Panc1 (cell line): ENCODE results near the gene EYA2. TPM values are rescaled to one million over a fixed set of nuclear protein-coding genes. Genes with fewer than 3 reads are reported as not detected.

Experiments used
- ATAC-seq: fragments of 200-7000 bp; cut with Tn5 transposase; 2 replicates; pipeline ENCODE4 v1.9.1; 2020; ENCODE audit warnings: mild to moderate bottlenecking, moderate library complexity
- BruUV-seq: library from RNA; stranded (reverse); fragments of 400-500 nt; replicated peaks from 2 replicates; lab custom pipeline; 2021; lab: Mats Ljungman, UMichigan
- CTCF ChIA-PET: fragments of 300-600 bp; sonication (Branson Sonifier 250); formaldehyde crosslinking; loops from one replicate; lab custom pipeline; 2022; ENCODE audit warnings: antibody characterized with exemption; lab: Charles Lee
- POLR2A ChIA-PET: fragments of 300-600 bp; sonication (Branson Sonifier 250); formaldehyde crosslinking; loops from one replicate; lab custom pipeline; 2022; ENCODE audit warnings: antibody characterized with exemption; lab: Charles Lee
- DNase-seq: peaks from one replicate; pipeline ENCODE4 v3.0.0-alpha.2; 2010; ENCODE audit warnings: low read depth, low spot score
- H3K27ac ChIP-seq: 2 replicates; pipeline ENCODE4 v1.5.1; 2011; ENCODE audit warnings: mild to moderate bottlenecking, low read length, inconsistent platforms
- H3K27me3 ChIP-seq: fragments of 200-500 bp; sonication (Bioruptor generic); 2 replicates; pipeline ENCODE4 v1.6.0; 2014; ENCODE audit warnings: low read length, inconsistent platforms; ENCODE audit not compliant: control insufficient read depth, insufficient read depth
- H3K36me3 ChIP-seq: fragments of 200-500 bp; sonication (Bioruptor generic); 2 replicates; pipeline ENCODE4 v1.5.1; 2014; ENCODE audit warnings: inconsistent platforms, mild to moderate bottlenecking, low read length, moderate library complexity; ENCODE audit not compliant: control insufficient read depth, insufficient read depth
- H3K4me1 ChIP-seq: 2 replicates; pipeline ENCODE4 v1.5.1; 2011; ENCODE audit warnings: inconsistent platforms, mild to moderate bottlenecking, low read length, moderate library complexity; ENCODE audit not compliant: control insufficient read depth, insufficient read depth
- H3K4me3 ChIP-seq, 2 experiments: 2 replicates each; pipeline ENCODE4 v1.5.1; 2011 to 2012; ENCODE audit warnings: low read depth in 2 of 2, low read length in 2 of 2, mild to moderate bottlenecking in 2 of 2, inconsistent platforms in 1 of 2, moderate library complexity in 1 of 2
- H3K9me3 ChIP-seq: fragments of 200-500 bp; sonication (Bioruptor generic); 2 replicates; pipeline ENCODE4 v1.5.1; 2014; ENCODE audit warnings: low read depth, mild to moderate bottlenecking, inconsistent platforms, low read length, moderate library complexity; ENCODE audit not compliant: control insufficient read depth, insufficient read depth
- CTCF ChIP-seq: fragments of 450-650 bp; IDR thresholded peaks from 2 replicates; pipeline ENCODE4 v1.5.1; 2017; ENCODE audit warnings: mild to moderate bottlenecking
- POLR2AphosphoS5 ChIP-seq: IDR thresholded peaks from 2 replicates; pipeline ENCODE4 v1.6.1; 2012; ENCODE audit warnings: mild to moderate bottlenecking, low read depth, low read length, moderate library complexity
- SIN3A ChIP-seq: IDR thresholded peaks from 2 replicates; pipeline ENCODE4 v1.6.1; 2012; ENCODE audit warnings: low read depth, mild to moderate bottlenecking, low read length, moderate library complexity, borderline replicate concordance; ENCODE audit not compliant: insufficient read depth
- TCF7L2 ChIP-seq: IDR thresholded peaks from 2 replicates; pipeline ENCODE4 v1.6.1; 2011; ENCODE audit warnings: mild to moderate bottlenecking, low read depth, low read length, inconsistent platforms
- in situ Hi-C: cut with HindIII; loops from 2 replicates; pipeline ENCODE4 v1.10.0; 2016; ENCODE audit warnings: low sequenced_read_pairs, low pct_unique_long_range_greater_than_20kb
- intact Hi-C: fragments of 100-400 bp; cut with micrococcal nuclease; formaldehyde crosslinking; loops from one replicate; pipeline ENCODE4 v1.10.0; 2022; ENCODE audit not compliant: unreplicated experiment
- total RNA-seq: library from RNA; stranded (reverse); gene quantifications from one replicate; pipeline ENCODE4 v1.2.1, GENCODE V29; 2021; ENCODE audit not compliant: unreplicated experiment
- TF ChIP-seq, protein P1 (sequence below), 2 experiments: IDR thresholded peaks; 2 replicates each; pipeline ENCODE4 v1.6.1; 2011 to 2012; ENCODE audit warnings: low read depth in 2 of 2, control low read depth in 1 of 2, low read length in 1 of 2, mild to moderate bottlenecking in 1 of 2, moderate library complexity in 1 of 2; ENCODE audit not compliant: insufficient read depth in 1 of 2

EYA2 gene
- total RNA-seq, 1 experiment from 2014 or later: 1.9 TPM

DNA sequence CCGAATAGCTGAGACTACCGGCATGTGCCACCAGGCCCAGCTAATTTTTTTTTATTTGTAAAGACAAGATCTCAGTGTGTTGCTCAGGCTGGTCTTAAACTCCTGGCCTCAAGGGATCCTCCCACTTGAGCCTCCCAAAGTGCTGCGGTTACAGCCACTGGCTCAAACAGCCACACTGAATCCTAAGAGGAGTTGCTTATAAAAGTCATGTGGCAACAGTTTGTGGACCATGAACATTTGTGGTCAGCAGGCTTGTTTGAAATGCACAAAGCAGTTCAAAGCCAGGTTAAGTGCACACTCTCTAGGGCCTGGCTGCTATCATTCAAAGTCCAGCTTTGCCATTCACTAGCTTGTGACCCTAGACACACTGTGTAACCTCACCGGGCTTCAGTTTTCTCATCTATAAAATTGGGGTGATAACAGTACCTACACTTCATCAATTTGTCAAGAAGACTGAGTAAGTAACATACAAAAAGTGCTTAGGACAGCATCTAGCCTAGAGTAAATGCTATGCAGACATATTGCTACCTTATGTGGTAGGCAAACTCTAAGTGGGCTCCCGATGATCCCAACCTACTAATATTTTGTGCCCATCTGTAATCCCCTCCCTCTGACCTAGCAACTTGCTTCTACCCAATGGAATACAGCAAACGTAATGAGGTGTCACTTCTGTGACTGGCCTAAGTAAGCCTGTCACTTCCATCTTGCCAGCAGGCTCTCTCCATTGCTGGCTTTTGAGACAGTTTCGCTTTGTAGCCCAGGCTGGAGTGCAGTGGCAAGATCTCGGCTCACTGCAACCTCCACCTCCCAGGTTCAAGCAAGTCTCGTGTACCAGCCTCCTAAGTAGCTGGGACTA is 338.9 kb downstream of the EYA2 start:
- Histone ChIP-seq H3K36me3 (peaks cover 14% of the 10 kb centered on the region), H3K27me3 (no peaks in the 10 kb centered on the region), H3K4me3 (no peak overlapping the region), H3K27ac (no peak overlapping the region), H3K9me3 (no peaks in the 10 kb centered on the region), H3K4me1 (no peaks in the 10 kb centered on the region)
- no peak for DNase-seq
- in situ Hi-C loops: no loop called here
- intact Hi-C loops: no loop called here
- ChIA-PET POLR2A (no interaction called here), CTCF (interaction anchor here (0.6 to 0.7 kb wide), 2 partner anchors 11 to 533 kb away, joined by 4 to 9 read pairs; no protein-coding TSS in a partner anchor)
- no peak for TF ChIP-seq POLR2AphosphoS5
- no peak for TF ChIP-seq CTCF
- TF ChIP-seq, protein P1, sequence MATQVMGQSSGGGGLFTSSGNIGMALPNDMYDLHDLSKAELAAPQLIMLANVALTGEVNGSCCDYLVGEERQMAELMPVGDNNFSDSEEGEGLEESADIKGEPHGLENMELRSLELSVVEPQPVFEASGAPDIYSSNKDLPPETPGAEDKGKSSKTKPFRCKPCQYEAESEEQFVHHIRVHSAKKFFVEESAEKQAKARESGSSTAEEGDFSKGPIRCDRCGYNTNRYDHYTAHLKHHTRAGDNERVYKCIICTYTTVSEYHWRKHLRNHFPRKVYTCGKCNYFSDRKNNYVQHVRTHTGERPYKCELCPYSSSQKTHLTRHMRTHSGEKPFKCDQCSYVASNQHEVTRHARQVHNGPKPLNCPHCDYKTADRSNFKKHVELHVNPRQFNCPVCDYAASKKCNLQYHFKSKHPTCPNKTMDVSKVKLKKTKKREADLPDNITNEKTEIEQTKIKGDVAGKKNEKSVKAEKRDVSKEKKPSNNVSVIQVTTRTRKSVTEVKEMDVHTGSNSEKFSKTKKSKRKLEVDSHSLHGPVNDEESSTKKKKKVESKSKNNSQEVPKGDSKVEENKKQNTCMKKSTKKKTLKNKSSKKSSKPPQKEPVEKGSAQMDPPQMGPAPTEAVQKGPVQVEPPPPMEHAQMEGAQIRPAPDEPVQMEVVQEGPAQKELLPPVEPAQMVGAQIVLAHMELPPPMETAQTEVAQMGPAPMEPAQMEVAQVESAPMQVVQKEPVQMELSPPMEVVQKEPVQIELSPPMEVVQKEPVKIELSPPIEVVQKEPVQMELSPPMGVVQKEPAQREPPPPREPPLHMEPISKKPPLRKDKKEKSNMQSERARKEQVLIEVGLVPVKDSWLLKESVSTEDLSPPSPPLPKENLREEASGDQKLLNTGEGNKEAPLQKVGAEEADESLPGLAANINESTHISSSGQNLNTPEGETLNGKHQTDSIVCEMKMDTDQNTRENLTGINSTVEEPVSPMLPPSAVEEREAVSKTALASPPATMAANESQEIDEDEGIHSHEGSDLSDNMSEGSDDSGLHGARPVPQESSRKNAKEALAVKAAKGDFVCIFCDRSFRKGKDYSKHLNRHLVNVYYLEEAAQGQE (IDR thresholded peaks at IDR 0.05; ENCODE audit: insufficient read depth in 1 of 2, low read depth in 2 of 2, low read length in 1 of 2): no peak
- no TSS peak for BruUV-seq
- no peak; the same call in 1 of the 2 replicates for ATAC-seq

DNA sequence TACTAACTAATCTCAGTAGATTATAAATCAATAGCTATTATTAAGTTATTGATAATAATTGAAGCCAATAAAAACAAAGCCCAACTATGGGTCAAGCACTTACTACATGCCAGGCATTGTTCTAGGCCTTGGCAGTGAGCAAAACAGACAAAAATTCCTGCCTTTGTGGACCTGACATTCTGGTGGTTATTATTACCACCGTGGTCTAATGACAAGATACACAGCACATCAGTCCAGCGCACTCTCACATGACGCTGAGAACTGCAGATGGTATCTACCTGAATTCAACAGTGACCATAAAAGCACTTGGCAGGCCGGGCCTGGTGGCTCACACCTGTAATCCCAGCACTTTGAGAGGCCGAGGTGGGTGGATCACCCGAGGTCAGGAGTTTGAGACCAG is 340.5 kb downstream of the EYA2 start:
- Histone ChIP-seq H3K27ac (no peak overlapping the region), H3K4me1 (no peaks in the 10 kb centered on the region), H3K9me3 (no peaks in the 10 kb centered on the region), H3K36me3 (peaks cover 15% of the 10 kb centered on the region), H3K27me3 (no peaks in the 10 kb centered on the region), H3K4me3 (no peak overlapping the region)
- no peak for TF ChIP-seq CTCF
- no peak for TF ChIP-seq TCF7L2
- no peak for TF ChIP-seq SIN3A
- TF ChIP-seq, protein P1 (IDR thresholded peaks at IDR 0.05; ENCODE audit: insufficient read depth in 1 of 2, low read depth in 2 of 2, low read length in 1 of 2): no peak
- no peak for TF ChIP-seq POLR2AphosphoS5
- no TSS peak for BruUV-seq
- no peak for ATAC-seq
- intact Hi-C loops (no loop called here), in situ Hi-C loops (no loop called here)
- CTCF ChIA-PET: no interaction called here
- POLR2A ChIA-PET: no interaction called here
- no peak for DNase-seq
